ENCODE results near the gene CADPS.

CADPS gene

DNA sequence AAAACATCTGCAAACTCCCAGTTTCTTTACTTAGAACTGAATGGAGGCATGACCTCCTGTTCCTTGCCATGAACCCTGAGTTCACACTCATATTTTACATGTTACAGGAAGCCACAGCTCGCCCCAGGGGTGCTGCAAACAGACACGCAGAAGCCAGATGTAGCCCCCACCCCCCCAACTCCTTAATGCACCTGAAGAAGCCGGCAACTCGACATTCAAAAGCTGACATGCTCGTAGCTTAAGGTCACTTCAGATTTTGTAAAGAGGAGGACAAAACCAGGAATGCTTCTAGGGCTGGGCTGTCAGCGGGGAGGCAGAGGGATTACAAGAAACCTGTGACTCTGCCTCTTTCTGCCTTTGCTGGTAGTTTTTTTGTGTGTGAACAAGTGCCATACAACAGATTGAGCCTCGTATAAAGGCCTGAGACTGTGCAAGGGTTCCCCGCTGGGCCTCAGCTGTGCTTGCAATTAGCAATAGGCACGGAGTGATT is 459.9 kb downstream of the CADPS start:
- H3K27ac ChIP-seq (ENCODE audit: low read depth, low read length, poor library complexity, severe bottlenecking), result no peak overlapping the region
- no peaks in the 10 kb centered on the region for H4K20me1 ChIP-seq (ENCODE audit: insufficient read depth, low read length)
- H3K27me3 ChIP-seq (ENCODE audit: insufficient read depth, low read length), result no peaks in the 10 kb centered on the region
- TF ChIP-seq, protein P1, sequence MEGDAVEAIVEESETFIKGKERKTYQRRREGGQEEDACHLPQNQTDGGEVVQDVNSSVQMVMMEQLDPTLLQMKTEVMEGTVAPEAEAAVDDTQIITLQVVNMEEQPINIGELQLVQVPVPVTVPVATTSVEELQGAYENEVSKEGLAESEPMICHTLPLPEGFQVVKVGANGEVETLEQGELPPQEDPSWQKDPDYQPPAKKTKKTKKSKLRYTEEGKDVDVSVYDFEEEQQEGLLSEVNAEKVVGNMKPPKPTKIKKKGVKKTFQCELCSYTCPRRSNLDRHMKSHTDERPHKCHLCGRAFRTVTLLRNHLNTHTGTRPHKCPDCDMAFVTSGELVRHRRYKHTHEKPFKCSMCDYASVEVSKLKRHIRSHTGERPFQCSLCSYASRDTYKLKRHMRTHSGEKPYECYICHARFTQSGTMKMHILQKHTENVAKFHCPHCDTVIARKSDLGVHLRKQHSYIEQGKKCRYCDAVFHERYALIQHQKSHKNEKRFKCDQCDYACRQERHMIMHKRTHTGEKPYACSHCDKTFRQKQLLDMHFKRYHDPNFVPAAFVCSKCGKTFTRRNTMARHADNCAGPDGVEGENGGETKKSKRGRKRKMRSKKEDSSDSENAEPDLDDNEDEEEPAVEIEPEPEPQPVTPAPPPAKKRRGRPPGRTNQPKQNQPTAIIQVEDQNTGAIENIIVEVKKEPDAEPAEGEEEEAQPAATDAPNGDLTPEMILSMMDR (IDR thresholded peaks at IDR 0.05; ENCODE audit: low read length), result no peak
- TF ChIP-seq EZH2 (IDR thresholded peaks at IDR 0.05; ENCODE audit: borderline replicate concordance, low read length), result no peak
- no peaks in the 10 kb centered on the region for H3K9me3 ChIP-seq (ENCODE audit: low read length)
- H3K9ac ChIP-seq (ENCODE audit: low read length), result no peak overlapping the region
- H3K4me1 ChIP-seq (ENCODE audit: insufficient read depth, low read length, severe bottlenecking), result no peaks in the 10 kb centered on the region
- H3K4me2 ChIP-seq (ENCODE audit: low read length), result no peak overlapping the region
- H2AFZ ChIP-seq (ENCODE audit: low read length), result no peak overlapping the region
- no peaks in the 10 kb centered on the region for H3K9me2 ChIP-seq (ENCODE audit: low read depth, low read length)
- no peaks in the 10 kb centered on the region for H3K36me3 ChIP-seq (ENCODE audit: insufficient read depth, low read length)
- no peaks in the 10 kb centered on the region for H3K79me2 ChIP-seq (ENCODE audit: insufficient read depth, low read length)
- H3K4me3 ChIP-seq (ENCODE audit: low read depth, low read length, poor library complexity, severe bottlenecking), result no peak overlapping the region
- H3F3A ChIP-seq (ENCODE audit: insufficient read depth, low read length), result no peaks in the 10 kb centered on the region

DNA sequence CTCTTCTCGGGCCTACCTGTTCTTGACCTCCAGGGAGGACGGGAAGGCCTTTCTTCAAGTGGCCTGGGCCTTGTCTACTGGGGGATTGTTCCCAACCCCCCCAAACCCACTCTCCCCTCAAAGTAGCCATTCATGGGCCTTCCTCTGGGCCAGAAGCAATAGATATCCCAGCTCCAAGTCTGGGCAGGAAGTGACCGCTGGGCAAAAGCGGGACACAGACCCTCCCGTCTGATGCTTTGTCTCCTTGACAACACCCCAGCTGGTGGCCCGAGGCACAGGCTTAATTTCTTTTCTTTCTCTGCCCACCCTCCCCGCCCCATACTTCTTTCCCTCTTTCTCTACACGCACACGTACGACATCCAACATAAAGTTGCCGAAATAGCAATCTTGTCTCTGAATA is 460.4 kb downstream of the CADPS start:
- Histone ChIP-seq H3K4me1 (ENCODE audit: insufficient read depth, low read length, severe bottlenecking) (no peaks in the 10 kb centered on the region), H3F3A (ENCODE audit: insufficient read depth, low read length) (no peaks in the 10 kb centered on the region), H3K36me3 (ENCODE audit: insufficient read depth, low read length) (no peaks in the 10 kb centered on the region), H2AFZ (ENCODE audit: low read length) (no peak overlapping the region), H4K20me1 (ENCODE audit: insufficient read depth, low read length) (no peaks in the 10 kb centered on the region), H3K27me3 (ENCODE audit: insufficient read depth, low read length) (no peaks in the 10 kb centered on the region), H3K27ac (ENCODE audit: low read depth, low read length, poor library complexity, severe bottlenecking) (no peak overlapping the region), H3K9me2 (ENCODE audit: low read depth, low read length) (no peaks in the 10 kb centered on the region), H3K79me2 (ENCODE audit: insufficient read depth, low read length) (no peaks in the 10 kb centered on the region), H3K9me3 (ENCODE audit: low read length) (no peaks in the 10 kb centered on the region), H3K4me3 (ENCODE audit: low read depth, low read length, poor library complexity, severe bottlenecking) (no peak overlapping the region), H3K9ac (ENCODE audit: low read length) (no peak overlapping the region), H3K4me2 (ENCODE audit: low read length) (no peak overlapping the region)
- no peak for TF ChIP-seq EZH2 (IDR thresholded peaks at IDR 0.05; ENCODE audit: borderline replicate concordance, low read length)
- TF ChIP-seq, protein P1 (IDR thresholded peaks at IDR 0.05; ENCODE audit: low read length), result no peak

DNA sequence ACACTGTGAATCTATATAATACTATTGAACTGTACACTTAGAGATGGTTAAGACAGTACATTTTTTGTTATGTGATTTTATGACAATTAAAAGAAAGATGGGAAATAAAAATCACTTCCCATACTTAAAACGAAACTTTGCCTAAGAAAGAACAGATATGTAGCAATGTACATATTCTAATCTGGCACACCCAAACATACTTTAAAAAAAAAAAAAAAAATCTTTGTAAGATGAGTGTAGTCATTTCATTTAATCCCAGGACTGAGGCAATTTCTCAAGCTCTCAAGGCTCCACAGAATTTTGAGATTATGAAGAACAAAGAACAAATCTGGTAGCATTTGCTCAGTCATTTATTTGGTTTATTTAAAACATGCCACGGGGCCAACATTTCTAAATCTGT is 461.5 kb downstream of the CADPS start:
- H3K9me3 ChIP-seq (ENCODE audit: low read length), result no peaks in the 10 kb centered on the region
- no peak overlapping the region for H3K4me3 ChIP-seq (ENCODE audit: low read depth, low read length, poor library complexity, severe bottlenecking)
- H3K9me2 ChIP-seq (ENCODE audit: low read depth, low read length), result no peaks in the 10 kb centered on the region
- no peaks in the 10 kb centered on the region for H3K36me3 ChIP-seq (ENCODE audit: insufficient read depth, low read length)
- H3K27ac ChIP-seq (ENCODE audit: low read depth, low read length, poor library complexity, severe bottlenecking), result no peak overlapping the region
- H3K27me3 ChIP-seq (ENCODE audit: insufficient read depth, low read length), result no peaks in the 10 kb centered on the region
- no peak overlapping the region for H2AFZ ChIP-seq (ENCODE audit: low read length)
- H3F3A ChIP-seq (ENCODE audit: insufficient read depth, low read length), result no peaks in the 10 kb centered on the region
- TF ChIP-seq, protein P1 (IDR thresholded peaks at IDR 0.05; ENCODE audit: low read length), result no peak
- TF ChIP-seq EZH2 (IDR thresholded peaks at IDR 0.05; ENCODE audit: borderline replicate concordance, low read length), result no peak
- no peaks in the 10 kb centered on the region for H4K20me1 ChIP-seq (ENCODE audit: insufficient read depth, low read length)
- no peaks in the 10 kb centered on the region for H3K4me1 ChIP-seq (ENCODE audit: insufficient read depth, low read length, severe bottlenecking)
- H3K79me2 ChIP-seq (ENCODE audit: insufficient read depth, low read length), result no peaks in the 10 kb centered on the region
- H3K4me2 ChIP-seq (ENCODE audit: low read length), result no peak overlapping the region
- H3K9ac ChIP-seq (ENCODE audit: low read length), result no peak overlapping the region

Measured in OCI-LY1 (cell line).